HG03108 (cell line): ENCODE data around the gene KRTAP5-7.
"Not testable (repeated sequence)": the region's sequence is repeated elsewhere in the genome, so short reads cannot be mapped to it uniquely, and the experiment has no call there.

Experiments used
- ATAC-seq: cut with Tn5 transposase; IDR thresholded peaks from one replicate; pipeline ENCODE4 v1.9.1; 2021; ENCODE audit warnings: moderate library complexity; ENCODE audit not compliant: unreplicated experiment

The KRTAP5-7 gene

GRCh38 chr11:71556018-71556417, 29.0 kb downstream of the KRTAP5-7 start:
- ATAC-seq: no peak

- ATAC-seq: no peak
Observed at GRCh38 chr11:71557257-71557656, 30.2 kb downstream of the KRTAP5-7 start.

- ATAC-seq: no peak
Observed at GRCh38 chr11:71558996-71559395, 31.9 kb downstream of the KRTAP5-7 start.

- no peak for ATAC-seq
Observed at GRCh38 chr11:71562120-71562519, 35.1 kb downstream of the KRTAP5-7 start.

GRCh38 chr11:71563406-71563805, 36.3 kb downstream of the KRTAP5-7 start:
- ATAC-seq: no peak

- no peak for ATAC-seq
Observed at GRCh38 chr11:71564430-71564829, 37.4 kb downstream of the KRTAP5-7 start.

GRCh38 chr11:71565263-71565662, 38.2 kb downstream of the KRTAP5-7 start, which contains the start of gene KRTAP5-10:
KRTAP5-10 (plus strand) TSS chr11:71565563; CDS start chr11:71565588, 25 bp downstream.
- no peak for ATAC-seq

- no peak for ATAC-seq
Observed at GRCh38 chr11:71566081-71566620, 39.1 kb downstream of the KRTAP5-7 start.

GRCh38 chr11:71566626-71567599, 39.8 kb downstream of the KRTAP5-7 start:
- ATAC-seq: not testable (repeated sequence)

GRCh38 chr11:71567633-71568032, 40.6 kb downstream of the KRTAP5-7 start:
- not testable (repeated sequence) for ATAC-seq

GRCh38 chr11:71568704-71569349, 41.8 kb downstream of the KRTAP5-7 start:
- ATAC-seq: no peak

- not testable (repeated sequence) for ATAC-seq
Observed at GRCh38 chr11:71571101-71571850, 44.2 kb downstream of the KRTAP5-7 start.

GRCh38 chr11:71572811-71573210, 45.7 kb downstream of the KRTAP5-7 start:
- no peak for ATAC-seq

GRCh38 chr11:71574418-71574817, 47.4 kb downstream of the KRTAP5-7 start:
- ATAC-seq: no peak

GRCh38 chr11:71575723-71576424, 48.8 kb downstream of the KRTAP5-7 start:
- no peak for ATAC-seq

- not testable (repeated sequence) for ATAC-seq
Observed at GRCh38 chr11:71576688-71577465, 49.8 kb downstream of the KRTAP5-7 start.

GRCh38 chr11:71577469-71578004, 50.5 kb downstream of the KRTAP5-7 start:
- ATAC-seq: no peak
